HEK293 (cell line): Measurements from ENCODE around the gene HCFC1.
A peak's percentile ranks its signal among the peaks of the same experiment; 100 is the strongest.

ENCODE experiments used
- CTCF ChIA-PET: fragments of 350-600 bp; formaldehyde crosslinking; extraction: SDS; loops from one replicate; lab custom pipeline; 2021; ENCODE audit warnings: antibody characterized with exemption; lab: Yijun Ruan, JAX
- POLR2A ChIA-PET: fragments of 300-600 bp; formaldehyde crosslinking; extraction: SDS; loops from one replicate; lab custom pipeline; 2020; ENCODE audit warnings: antibody characterized with exemption, inconsistent platforms; lab: Yijun Ruan, JAX
- H3K27ac ChIP-seq: fragments of 200-500 bp; sonication (Bioruptor generic); 2 replicates; pipeline ENCODE4 v1.5.1; 2014; ENCODE audit warnings: low read depth, low read length, control low read depth, inconsistent platforms; ENCODE audit errors: extremely low read depth
- H3K36me3 ChIP-seq, 2 experiments: fragments of 200-500 bp in 1 of 2; sonication (Bioruptor generic) in 1 of 2; 1 replicate in 1 of 2; 2 replicates in 1 of 2; pipeline ENCODE4 v1.5.1; 2014 to 2017; ENCODE audit warnings: inconsistent platforms in 2 of 2, low read length in 2 of 2; ENCODE audit not compliant: control insufficient read depth in 2 of 2, insufficient read depth in 1 of 2
- H3K4me1 ChIP-seq: fragments of 200-500 bp; sonication (Bioruptor generic); 2 replicates; pipeline ENCODE4 v1.5.1; 2014; ENCODE audit warnings: mild to moderate bottlenecking, low read length, inconsistent platforms; ENCODE audit not compliant: control insufficient read depth, insufficient read depth
- H3K4me3 ChIP-seq: 2 replicates; pipeline ENCODE4 v1.5.1; 2011; ENCODE audit warnings: low read depth, mild to moderate bottlenecking, control low read depth, low read length, moderate library complexity
- H3K9me3 ChIP-seq: fragments of 200-500 bp; sonication (Bioruptor generic); 2 replicates; pipeline ENCODE4 v1.5.1; 2014; ENCODE audit warnings: low read depth, low read length, inconsistent platforms; ENCODE audit not compliant: control insufficient read depth, insufficient read depth
- IKZF3 ChIP-seq: fragments of 450-650 bp; IDR thresholded peaks from 2 replicates; pipeline ENCODE4 v1.5.0; 2018; ENCODE audit warnings: missing biosample characterization, mild to moderate bottlenecking, missing genetic modification characterization, moderate library complexity
- KLF8 ChIP-seq: fragments of 450-650 bp; formaldehyde crosslinking; IDR thresholded peaks from 2 replicates; pipeline ENCODE4 v1.5.1; 2016; ENCODE audit warnings: missing biosample characterization, missing genetic modification characterization
- OVOL3 ChIP-seq: fragments of 450-650 bp; formaldehyde crosslinking; IDR thresholded peaks from 2 replicates; pipeline ENCODE4 v1.5.1; 2016; ENCODE audit warnings: missing biosample characterization, missing genetic modification characterization
- YY2 ChIP-seq: fragments of 450-650 bp; formaldehyde crosslinking; IDR thresholded peaks from 2 replicates; pipeline ENCODE4 v1.5.1; 2016; ENCODE audit warnings: missing biosample characterization, missing genetic modification characterization
- ZBTB8A ChIP-seq: fragments of 450-650 bp; formaldehyde crosslinking; IDR thresholded peaks from 2 replicates; pipeline ENCODE4 v1.5.1; 2016; ENCODE audit warnings: missing biosample characterization, missing genetic modification characterization
- ZNF132 ChIP-seq: fragments of 450-650 bp; formaldehyde crosslinking; IDR thresholded peaks from 2 replicates; pipeline ENCODE4 v1.5.1; 2017; ENCODE audit warnings: missing biosample characterization, missing genetic modification characterization, borderline replicate concordance
- ZNF138 ChIP-seq: fragments of 450-650 bp; formaldehyde crosslinking; IDR thresholded peaks from 2 replicates; pipeline ENCODE4 v1.5.1; 2016; ENCODE audit warnings: missing biosample characterization, missing genetic modification characterization, borderline replicate concordance
- ZNF169 ChIP-seq: fragments of 450-650 bp; formaldehyde crosslinking; IDR thresholded peaks from 2 replicates; pipeline ENCODE4 v1.5.1; 2016; ENCODE audit warnings: missing biosample characterization, missing genetic modification characterization
- ZNF202 ChIP-seq: fragments of 450-650 bp; formaldehyde crosslinking; IDR thresholded peaks from 2 replicates; pipeline ENCODE4 v1.5.1; 2016; ENCODE audit warnings: missing biosample characterization, missing genetic modification characterization, borderline replicate concordance
- ZNF426 ChIP-seq: fragments of 450-650 bp; formaldehyde crosslinking; IDR thresholded peaks from 2 replicates; pipeline ENCODE4 v1.5.1; 2017; ENCODE audit warnings: missing biosample characterization, missing genetic modification characterization, mild to moderate bottlenecking, inconsistent platforms, moderate library complexity
- ZNF529 ChIP-seq: fragments of 450-650 bp; formaldehyde crosslinking; IDR thresholded peaks from 2 replicates; pipeline ENCODE4 v1.5.1; 2017; ENCODE audit warnings: missing genetic modification characterization, missing biosample characterization; ENCODE audit not compliant: insufficient replicate concordance
- ZNF610 ChIP-seq: fragments of 450-650 bp; formaldehyde crosslinking; IDR thresholded peaks from 2 replicates; pipeline ENCODE4 v1.5.1; 2016; ENCODE audit warnings: missing biosample characterization, missing genetic modification characterization, borderline replicate concordance
- ZNF660 ChIP-seq: fragments of 450-650 bp; IDR thresholded peaks from 2 replicates; pipeline ENCODE4 v1.5.1; 2018; ENCODE audit warnings: missing biosample characterization, mild to moderate bottlenecking, missing genetic modification characterization
- ZNF701 ChIP-seq: fragments of 450-650 bp; formaldehyde crosslinking; IDR thresholded peaks from 2 replicates; pipeline ENCODE4 v1.5.1; 2016; ENCODE audit warnings: missing biosample characterization, missing genetic modification characterization
- ZNF791 ChIP-seq: fragments of 450-650 bp; formaldehyde crosslinking; IDR thresholded peaks from 2 replicates; pipeline ENCODE4 v1.5.1; 2016; ENCODE audit warnings: missing biosample characterization, missing genetic modification characterization
- ZNF830 ChIP-seq: fragments of 450-650 bp; IDR thresholded peaks from 2 replicates; pipeline ENCODE4 v1.5.0; 2018; ENCODE audit warnings: missing biosample characterization, missing genetic modification characterization, low read depth, mild to moderate bottlenecking, moderate library complexity
- TF ChIP-seq, protein P1 (sequence below): fragments of 450-650 bp; formaldehyde crosslinking; IDR thresholded peaks from 2 replicates; pipeline ENCODE4 v1.5.1; 2017; ENCODE audit warnings: missing biosample characterization, missing genetic modification characterization
- TF ChIP-seq, protein P2 (sequence below): fragments of 450-650 bp; formaldehyde crosslinking; IDR thresholded peaks from 2 replicates; pipeline ENCODE4 v1.5.1; 2017; ENCODE audit warnings: missing biosample characterization, missing genetic modification characterization
- TF ChIP-seq, protein P3 (sequence below): fragments of 450-650 bp; formaldehyde crosslinking; IDR thresholded peaks from 2 replicates; pipeline ENCODE4 v1.5.1; 2016; ENCODE audit warnings: missing biosample characterization, missing genetic modification characterization

The HCFC1 gene

DNA sequence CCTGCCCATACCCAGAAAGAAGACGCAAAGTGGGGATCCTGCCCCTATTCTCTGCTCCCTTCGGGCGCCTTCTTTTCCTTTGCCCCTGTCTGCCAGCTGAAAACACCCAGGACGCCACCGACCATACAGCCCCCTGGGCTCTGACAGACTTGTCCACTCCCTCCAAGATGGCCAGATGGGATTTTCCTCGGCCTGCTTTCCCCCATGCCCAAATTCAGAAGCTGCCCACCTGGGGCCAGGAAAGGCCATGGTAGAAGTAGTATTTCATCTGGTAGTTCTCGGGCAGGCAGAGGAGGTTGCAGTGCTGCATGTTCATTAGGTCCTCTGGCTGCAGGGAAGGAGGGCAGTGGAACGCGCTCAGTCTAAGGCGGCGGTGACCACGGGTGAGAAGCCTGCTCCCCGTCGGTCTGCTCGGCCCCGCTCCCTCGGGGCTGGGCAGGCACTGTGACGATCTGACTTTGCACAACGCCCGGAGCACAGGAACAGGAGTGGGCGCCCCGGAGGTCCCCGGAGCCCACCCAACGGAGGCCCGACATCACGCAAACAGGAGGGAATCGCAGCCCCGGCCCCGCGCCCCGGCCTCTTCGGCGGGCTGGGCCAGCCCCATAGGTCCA is 37.4 kb downstream of the HCFC1 start (continued):
- TF ChIP-seq, protein P1, sequence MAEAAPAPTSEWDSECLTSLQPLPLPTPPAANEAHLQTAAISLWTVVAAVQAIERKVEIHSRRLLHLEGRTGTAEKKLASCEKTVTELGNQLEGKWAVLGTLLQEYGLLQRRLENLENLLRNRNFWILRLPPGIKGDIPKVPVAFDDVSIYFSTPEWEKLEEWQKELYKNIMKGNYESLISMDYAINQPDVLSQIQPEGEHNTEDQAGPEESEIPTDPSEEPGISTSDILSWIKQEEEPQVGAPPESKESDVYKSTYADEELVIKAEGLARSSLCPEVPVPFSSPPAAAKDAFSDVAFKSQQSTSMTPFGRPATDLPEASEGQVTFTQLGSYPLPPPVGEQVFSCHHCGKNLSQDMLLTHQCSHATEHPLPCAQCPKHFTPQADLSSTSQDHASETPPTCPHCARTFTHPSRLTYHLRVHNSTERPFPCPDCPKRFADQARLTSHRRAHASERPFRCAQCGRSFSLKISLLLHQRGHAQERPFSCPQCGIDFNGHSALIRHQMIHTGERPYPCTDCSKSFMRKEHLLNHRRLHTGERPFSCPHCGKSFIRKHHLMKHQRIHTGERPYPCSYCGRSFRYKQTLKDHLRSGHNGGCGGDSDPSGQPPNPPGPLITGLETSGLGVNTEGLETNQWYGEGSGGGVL (tag by site-specific recombination), result no peak
- TF ChIP-seq ZNF529 (tag by site-specific recombination) (no peak), ZNF132 (no peak), ZNF202 (tag by site-specific recombination) (no peak), ZNF138 (tag by site-specific recombination) (no peak), ZNF830 (tag by site-specific recombination) (no peak), YY2 (tag by site-specific recombination) (no peak), ZNF791 (no peak), ZBTB8A (peak; percentile 61), ZNF426 (tag by site-specific recombination) (no peak), KLF8 (tag by site-specific recombination) (no peak)

DNA sequence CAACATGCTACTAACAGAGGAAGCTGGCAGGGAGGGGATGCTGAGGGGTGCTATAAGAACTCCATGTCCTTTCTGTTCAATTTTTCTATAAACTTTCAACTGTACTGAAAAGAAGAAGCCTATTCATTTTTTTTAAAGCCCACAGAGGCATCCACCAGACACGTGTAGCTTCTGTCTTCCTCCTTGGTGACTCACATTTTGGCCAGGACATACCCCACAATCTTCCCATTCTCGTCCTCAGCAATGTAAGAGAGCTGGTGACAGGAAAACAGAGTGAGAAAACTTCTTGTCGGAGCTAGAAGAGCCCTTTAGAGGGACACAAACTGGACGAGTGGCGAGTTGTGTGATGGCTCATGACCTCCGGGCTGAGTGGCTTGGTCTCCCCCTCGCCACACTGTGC is 37.9 kb downstream of the HCFC1 start:
- Histone ChIP-seq H3K9me3 (no peaks in the 10 kb centered on the region), H3K4me1 (peaks cover 14% of the 10 kb centered on the region; the same call in 1 of the 2 replicates), H3K36me3 (peaks cover 23 to 48% of the 10 kb centered on the region in 2 experiments), H3K27ac (peak overlapping the region; percentile 85; the same call in 1 of the 2 replicates), H3K4me3 (peak overlapping the region; percentile 88)
- ChIA-PET POLR2A (interaction anchor here (0.9 to 2.7 kb wide), 6 partner anchors 9 to 39 kb away, joined by 3 to 21 read pairs (median 4); partner anchors contain the start of genes HCFC1 and TMEM187), CTCF (interaction anchor here (1.3 to 14.7 kb wide), 4 partner anchors 8 to 168 kb away, joined by 3 to 267 read pairs (median 14); partner anchors contain the start of gene RENBP)
- TF ChIP-seq ZNF169 (tag by site-specific recombination) (no peak), ZNF701 (tag by site-specific recombination) (no peak), IKZF3 (no peak), ZNF610 (tag by site-specific recombination) (no peak), ZNF660 (no peak), OVOL3 (no peak)
- TF ChIP-seq, protein P2, sequence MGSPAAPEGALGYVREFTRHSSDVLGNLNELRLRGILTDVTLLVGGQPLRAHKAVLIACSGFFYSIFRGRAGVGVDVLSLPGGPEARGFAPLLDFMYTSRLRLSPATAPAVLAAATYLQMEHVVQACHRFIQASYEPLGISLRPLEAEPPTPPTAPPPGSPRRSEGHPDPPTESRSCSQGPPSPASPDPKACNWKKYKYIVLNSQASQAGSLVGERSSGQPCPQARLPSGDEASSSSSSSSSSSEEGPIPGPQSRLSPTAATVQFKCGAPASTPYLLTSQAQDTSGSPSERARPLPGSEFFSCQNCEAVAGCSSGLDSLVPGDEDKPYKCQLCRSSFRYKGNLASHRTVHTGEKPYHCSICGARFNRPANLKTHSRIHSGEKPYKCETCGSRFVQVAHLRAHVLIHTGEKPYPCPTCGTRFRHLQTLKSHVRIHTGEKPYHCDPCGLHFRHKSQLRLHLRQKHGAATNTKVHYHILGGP (tag by site-specific recombination), result no peak
- TF ChIP-seq, protein P3, sequence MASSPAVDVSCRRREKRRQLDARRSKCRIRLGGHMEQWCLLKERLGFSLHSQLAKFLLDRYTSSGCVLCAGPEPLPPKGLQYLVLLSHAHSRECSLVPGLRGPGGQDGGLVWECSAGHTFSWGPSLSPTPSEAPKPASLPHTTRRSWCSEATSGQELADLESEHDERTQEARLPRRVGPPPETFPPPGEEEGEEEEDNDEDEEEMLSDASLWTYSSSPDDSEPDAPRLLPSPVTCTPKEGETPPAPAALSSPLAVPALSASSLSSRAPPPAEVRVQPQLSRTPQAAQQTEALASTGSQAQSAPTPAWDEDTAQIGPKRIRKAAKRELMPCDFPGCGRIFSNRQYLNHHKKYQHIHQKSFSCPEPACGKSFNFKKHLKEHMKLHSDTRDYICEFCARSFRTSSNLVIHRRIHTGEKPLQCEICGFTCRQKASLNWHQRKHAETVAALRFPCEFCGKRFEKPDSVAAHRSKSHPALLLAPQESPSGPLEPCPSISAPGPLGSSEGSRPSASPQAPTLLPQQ (tag by site-specific recombination), result no peak
